SU-DHL-6 (cell line): ENCODE data around the gene SLC25A10.

ENCODE experiments used
- EZH2phosphoT487 ChIP-seq: fragments of 200-600 bp; sonication (generic), shearing (Covaris generic); conservative IDR thresholded peaks from 2 replicates; pipeline ENCODE4 v1.6.1; 2018; ENCODE audit warnings: mild to moderate bottlenecking, antibody characterized with exemption, low read length, moderate library complexity, mixed read lengths
- TF ChIP-seq, protein P1 (sequence below): fragments of 200-600 bp; sonication (generic); IDR thresholded peaks from one replicate; pipeline ENCODE4 v1.5.1; 2017; ENCODE audit warnings: antibody characterized with exemption, mild to moderate bottlenecking, low read length, moderate library complexity; ENCODE audit not compliant: insufficient read depth, poor library complexity, severe bottlenecking

DNA sequence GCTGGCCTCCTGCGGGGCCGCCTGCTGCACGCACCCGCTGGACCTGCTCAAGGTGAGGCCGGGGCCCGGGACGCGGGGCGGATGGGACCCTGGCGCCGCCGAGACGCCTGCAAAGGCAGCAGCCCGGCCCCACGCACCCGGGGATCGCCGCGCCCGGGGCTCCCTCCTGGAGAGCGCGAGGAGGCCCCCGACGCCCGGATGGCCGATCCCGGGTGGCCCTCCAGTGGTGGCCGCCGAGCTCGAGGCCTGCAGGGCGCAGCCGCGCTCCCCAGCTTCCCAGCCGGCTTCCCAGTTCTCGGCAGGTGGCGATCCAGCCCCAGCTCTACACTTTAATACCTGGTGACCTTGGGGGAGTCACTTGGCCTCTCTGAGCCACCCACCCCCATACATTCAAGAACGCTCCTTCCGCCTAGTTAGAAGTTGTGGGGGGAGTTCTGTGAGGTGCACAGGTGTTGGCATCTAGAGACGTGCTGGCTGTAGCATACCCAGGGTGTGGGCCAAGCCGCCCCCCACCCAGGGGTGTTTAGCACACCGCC lies 452 bp downstream of the SLC25A10 start:
- TF ChIP-seq, protein P1, sequence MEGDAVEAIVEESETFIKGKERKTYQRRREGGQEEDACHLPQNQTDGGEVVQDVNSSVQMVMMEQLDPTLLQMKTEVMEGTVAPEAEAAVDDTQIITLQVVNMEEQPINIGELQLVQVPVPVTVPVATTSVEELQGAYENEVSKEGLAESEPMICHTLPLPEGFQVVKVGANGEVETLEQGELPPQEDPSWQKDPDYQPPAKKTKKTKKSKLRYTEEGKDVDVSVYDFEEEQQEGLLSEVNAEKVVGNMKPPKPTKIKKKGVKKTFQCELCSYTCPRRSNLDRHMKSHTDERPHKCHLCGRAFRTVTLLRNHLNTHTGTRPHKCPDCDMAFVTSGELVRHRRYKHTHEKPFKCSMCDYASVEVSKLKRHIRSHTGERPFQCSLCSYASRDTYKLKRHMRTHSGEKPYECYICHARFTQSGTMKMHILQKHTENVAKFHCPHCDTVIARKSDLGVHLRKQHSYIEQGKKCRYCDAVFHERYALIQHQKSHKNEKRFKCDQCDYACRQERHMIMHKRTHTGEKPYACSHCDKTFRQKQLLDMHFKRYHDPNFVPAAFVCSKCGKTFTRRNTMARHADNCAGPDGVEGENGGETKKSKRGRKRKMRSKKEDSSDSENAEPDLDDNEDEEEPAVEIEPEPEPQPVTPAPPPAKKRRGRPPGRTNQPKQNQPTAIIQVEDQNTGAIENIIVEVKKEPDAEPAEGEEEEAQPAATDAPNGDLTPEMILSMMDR: no peak
- no peak for TF ChIP-seq EZH2phosphoT487
